Measurements from ENCODE around the gene ZNF507. TPM values are rescaled to one million over a fixed set of nuclear protein-coding genes. Genes with fewer than 3 reads are reported as not detected.
A peak's percentile ranks its signal among the peaks of the same experiment; 100 is the strongest.
"Not testable (repeated sequence)": the region's sequence is repeated elsewhere in the genome, so short reads cannot be mapped to it uniquely, and the experiment has no call there.

Gene ZNF507
- total RNA-seq, 2 donors from 2014 or later, result 14.3 to 14.7 TPM

GRCh38 chr19:32361574-32362317, 16.3 kb downstream of the ZNF507 start:
- no peak for ATAC-seq
- intact Hi-C loops (cut with DNase I), result no loop called here

GRCh38 chr19:32362318-32362691, 16.9 kb downstream of the ZNF507 start:
- ATAC-seq (no peak), DNase-seq (no peak)
- intact Hi-C loops (cut with DNase I), result no loop called here

More at GRCh38 chr19:32361574-32362317, 16.3 kb downstream of the ZNF507 start:
- DNase-seq, result no peak

- ATAC-seq (peak in 1 of 2 donors; percentile 41), DNase-seq (no peak)
- intact Hi-C loops (cut with DNase I), result no loop called here
Observed at GRCh38 chr19:32363175-32363574, 17.8 kb downstream of the ZNF507 start.

GRCh38 chr19:32363632-32364031, 18.2 kb downstream of the ZNF507 start:
- DNase-seq (no peak), ATAC-seq (no peak)
- intact Hi-C loops (cut with DNase I), result no loop called here

- ATAC-seq, result no peak
- intact Hi-C loops (cut with DNase I), result no loop called here
- no peak for DNase-seq
Observed at GRCh38 chr19:32364040-32364439, 18.6 kb downstream of the ZNF507 start.

- no peak for DNase-seq
- intact Hi-C loops (cut with DNase I), result no loop called here
- no peak for ATAC-seq
Observed at GRCh38 chr19:32367063-32367462, 21.7 kb downstream of the ZNF507 start.

GRCh38 chr19:32367948-32368536, 22.6 kb downstream of the ZNF507 start:
- ATAC-seq (peak in 1 of 2 donors; percentile 24), DNase-seq (no peak)
- intact Hi-C loops (cut with DNase I), result no loop called here

GRCh38 chr19:32368787-32369186, 23.4 kb downstream of the ZNF507 start:
- ATAC-seq (no peak), DNase-seq (no peak)
- intact Hi-C loops (cut with DNase I), result no loop called here

GRCh38 chr19:32372726-32373517, 27.5 kb downstream of the ZNF507 start:
- ATAC-seq (peak in 1 of 2 donors; percentile 8), DNase-seq (no peak)
- intact Hi-C loops (cut with DNase I), result no loop called here

- DNase-seq (no peak), ATAC-seq (peak; percentile 72 to 99)
- intact Hi-C loops (cut with DNase I), result no loop called here
Observed at GRCh38 chr19:32373585-32374295, 28.3 kb downstream of the ZNF507 start.

GRCh38 chr19:32374362-32374761, 29.0 kb downstream of the ZNF507 start:
- ATAC-seq; intact Hi-C loops (cut with DNase I): not testable (repeated sequence)

GRCh38 chr19:32377088-32377487, 31.7 kb downstream of the ZNF507 start:
- ATAC-seq; intact Hi-C loops (cut with DNase I); DNase-seq: not testable (repeated sequence)

More at GRCh38 chr19:32374362-32374761, 29.0 kb downstream of the ZNF507 start:
- DNase-seq, result not testable (repeated sequence)

- no peak for ATAC-seq
- intact Hi-C loops (cut with DNase I), result no loop called here
- no peak for DNase-seq
Observed at GRCh38 chr19:32380269-32380668, 34.9 kb downstream of the ZNF507 start.

GRCh38 chr19:32387701-32388392, 42.4 kb downstream of the ZNF507 start:
- ATAC-seq (no peak), DNase-seq (no peak)
- intact Hi-C loops (cut with DNase I), result no loop called here

GRCh38 chr19:32388393-32388855, 43.0 kb downstream of the ZNF507 start:
- no peak for ATAC-seq
- no peak for DNase-seq
- intact Hi-C loops (cut with DNase I), result no loop called here

GRCh38 chr19:32392901-32393300, 47.5 kb downstream of the ZNF507 start:
- ATAC-seq (no peak), DNase-seq (no peak)
- intact Hi-C loops (cut with DNase I), result no loop called here

GRCh38 chr19:32396046-32396652, 50.7 kb downstream of the ZNF507 start:
- DNase-seq (no peak), ATAC-seq (no peak)
- intact Hi-C loops (cut with DNase I), result no loop called here

GRCh38 chr19:32397671-32398101, 52.3 kb downstream of the ZNF507 start:
- intact Hi-C loops (cut with DNase I), result no loop called here
- DNase-seq, result no peak
- ATAC-seq, result no peak
